ENCODE measurements around the gene MED1.

GRCh38 chr17:39416141-39416540 is 34.9 kb downstream of the MED1 start:
- TF ChIP-seq EZH2 (IDR thresholded peaks at IDR 0.05; ENCODE audit: insufficient read depth, poor library complexity, severe bottlenecking) = no peak
- TF ChIP-seq EZH2phosphoT487 (IDR thresholded peaks at IDR 0.05; ENCODE audit: insufficient read depth, low read depth) = no peak

All from GM23248 (cell line).